DMS53 (cell line): ENCODE results near the gene ZRSR2.

ENCODE experiments used
- DNase-seq: peaks from one replicate; lab custom pipeline; 2025; lab: John Stamatoyannopoulos, UW

Gene ZRSR2

GRCh38 chrX:15854080-15854655 lies 63.9 kb downstream of the ZRSR2 start:
- DNase-seq: peak; percentile 68

- DNase-seq: peak; percentile 98
These were observed 64.7 kb downstream of the ZRSR2 start, which contains the start of gene AP1S2 for GRCh38 chrX:15854712-15855567. AP1S2 (minus strand) TSS chrX:15854813; CDS start chrX:15852524, 2,289 bp downstream.

GRCh38 chrX:15855568-15856221 lies 65.4 kb downstream of the ZRSR2 start:
- peak; percentile 50 for DNase-seq

GRCh38 chrX:15856222-15856587 lies 65.9 kb downstream of the ZRSR2 start:
- DNase-seq: peak; percentile 7

GRCh38 chrX:15856636-15857035 lies 66.4 kb downstream of the ZRSR2 start:
- DNase-seq: no peak

- no peak for DNase-seq
These were observed 67.8 kb downstream of the ZRSR2 start for GRCh38 chrX:15858051-15858450.

GRCh38 chrX:15860921-15861320 lies 70.6 kb downstream of the ZRSR2 start:
- no peak for DNase-seq

- DNase-seq: no peak
These were observed 73.7 kb downstream of the ZRSR2 start for GRCh38 chrX:15864023-15864422.

- DNase-seq: peak; percentile 61
These were observed 74.3 kb downstream of the ZRSR2 start for GRCh38 chrX:15864629-15865028.

GRCh38 chrX:15866147-15866546 lies 75.9 kb downstream of the ZRSR2 start:
- no peak for DNase-seq

GRCh38 chrX:15869695-15870094 lies 79.4 kb downstream of the ZRSR2 start:
- DNase-seq: no peak

- DNase-seq: no peak
These were observed 80.0 kb downstream of the ZRSR2 start for GRCh38 chrX:15870310-15870709.
